Suppressor macrophage (primary cell): ENCODE results near the gene REV1.
"Not testable (repeated sequence)": the region's sequence is repeated elsewhere in the genome, so short reads cannot be mapped to it uniquely, and the experiment has no call there.

Experiments used
- DNase-seq, 4 experiments: peaks; one replicate each; pipeline ENCODE4 v3.0.0-alpha.2; 2020 to 2022

The REV1 gene

GRCh38 chr2:99401841-99402240, 88.0 kb downstream of the REV1 start:
- no peak for DNase-seq

- no peak for DNase-seq
These were observed 90.0 kb downstream of the REV1 start for GRCh38 chr2:99399795-99400194.

GRCh38 chr2:99399063-99399462, 90.8 kb downstream of the REV1 start:
- no peak for DNase-seq

- no peak for DNase-seq
These were observed 91.5 kb downstream of the REV1 start for GRCh38 chr2:99398303-99398702.

- no peak for DNase-seq
These were observed 92.4 kb downstream of the REV1 start for GRCh38 chr2:99397266-99397920.

- no peak for DNase-seq
These were observed 94.2 kb downstream of the REV1 start for GRCh38 chr2:99395589-99396130.

- DNase-seq = no peak
These were observed 99.9 kb downstream of the REV1 start for GRCh38 chr2:99389946-99390345.

- no peak for DNase-seq
These were observed 100.4 kb downstream of the REV1 start for GRCh38 chr2:99389371-99389770.

- no peak for DNase-seq
These were observed 100.9 kb downstream of the REV1 start for GRCh38 chr2:99388892-99389291.

- no peak for DNase-seq
These were observed 103.8 kb downstream of the REV1 start for GRCh38 chr2:99386011-99386410.

GRCh38 chr2:99382143-99382542, 107.7 kb downstream of the REV1 start:
- no peak for DNase-seq

- no peak for DNase-seq
These were observed 109.3 kb downstream of the REV1 start for GRCh38 chr2:99380376-99381010.

- no peak for DNase-seq
These were observed 111.9 kb downstream of the REV1 start for GRCh38 chr2:99377879-99378278.

GRCh38 chr2:99376254-99376864, 113.5 kb downstream of the REV1 start:
- DNase-seq = no peak

GRCh38 chr2:99374747-99375146, 115.1 kb downstream of the REV1 start:
- DNase-seq = no peak

GRCh38 chr2:99373144-99373543, 116.7 kb downstream of the REV1 start:
- no peak for DNase-seq

GRCh38 chr2:99368854-99369253, 121.0 kb downstream of the REV1 start:
- not testable (repeated sequence) for DNase-seq

- peak in 3 of 4 experiments; percentile 5 to 9 (median 5) for DNase-seq
These were observed 124.2 kb downstream of the REV1 start for GRCh38 chr2:99365661-99366060.

GRCh38 chr2:99356853-99357252, 133.0 kb downstream of the REV1 start:
- no peak for DNase-seq

- not testable (repeated sequence) for DNase-seq
These were observed 135.0 kb downstream of the REV1 start for GRCh38 chr2:99354825-99355224.

- DNase-seq = no peak
These were observed 135.7 kb downstream of the REV1 start for GRCh38 chr2:99354070-99354469.
